H1 (cell line): ENCODE data around the gene MAPK8IP3. TPM values are rescaled to one million over a fixed set of nuclear protein-coding genes. Genes with fewer than 3 reads are reported as not detected.

ENCODE experiments used
- CTCF ChIP-seq, 3 experiments: IDR thresholded peaks; 1 replicate in 2 of 3; 2 replicates in 1 of 3; pipeline versions ENCODE4 v1.5.1 to v1.6.1; 2011; ENCODE audit warnings: low read length in 3 of 3, mild to moderate bottlenecking in 3 of 3, inconsistent platforms in 2 of 3, low read depth in 1 of 3, moderate library complexity in 1 of 3; ENCODE audit not compliant: insufficient read depth in 1 of 3; ENCODE audit errors: control extremely low read depth in 1 of 3
- ZNF274 ChIP-seq: IDR thresholded peaks from 2 replicates; pipeline ENCODE4 v1.7.0; 2012; ENCODE audit warnings: low read length, borderline replicate concordance; ENCODE audit errors: extremely low read depth
- polyA plus RNA-seq, 7 experiments: library from polyadenylated mRNA; depleted of rRNA in 3 of 7; stranded (reverse) in 5 of 7; unstranded in 2 of 7; fragments of >200 nt in 5 of 7; fragments of 200-250 nt in 2 of 7; gene quantifications; 1 replicate in 5 of 7; 2 replicates in 1 of 7; 4 replicates in 1 of 7; pipeline versions ENCODE4 v1.2.1 to v1.2.3, GENCODE V29; 2011 to 2013; ENCODE audit warnings: missing spikeins in 2 of 7, mixed read lengths in 2 of 7
- total RNA-seq: library from RNA; stranded (reverse); fragmentation: NEBNext Ultra II Directional; extraction: Animal tissue kit (Norgen Biotek cat#: 25700); gene quantifications from 2 replicates; pipeline ENCODE4 v1.2.1, GENCODE V29; 2021

Gene MAPK8IP3
- total and polyA plus RNA-seq, 2 of the 8 experiments (the other 6 are each of a cell fraction or from before 2014, with no cell fraction given), result 16.9 to 43.4 TPM

- TF ChIP-seq CTCF (IDR thresholded peaks at IDR 0.05; ENCODE audit: control extremely low read depth in 1 of 3, insufficient read depth in 1 of 3, low read depth in 1 of 3, low read length in 3 of 3) (no peak), ZNF274 (no peak)
Measured at GRCh38 chr16:1762196-1762878, 56.3 kb downstream of the MAPK8IP3 start (continued).
